COLO668 (cell line): Measurements from ENCODE around the gene TNFRSF4.
A peak's percentile ranks its signal among the peaks of the same experiment; 100 is the strongest.

ENCODE experiments used
- DNase-seq: peaks from one replicate; lab custom pipeline; 2025; ENCODE audit not compliant: unreplicated experiment; lab: John Stamatoyannopoulos, UW

TNFRSF4 gene

DNA sequence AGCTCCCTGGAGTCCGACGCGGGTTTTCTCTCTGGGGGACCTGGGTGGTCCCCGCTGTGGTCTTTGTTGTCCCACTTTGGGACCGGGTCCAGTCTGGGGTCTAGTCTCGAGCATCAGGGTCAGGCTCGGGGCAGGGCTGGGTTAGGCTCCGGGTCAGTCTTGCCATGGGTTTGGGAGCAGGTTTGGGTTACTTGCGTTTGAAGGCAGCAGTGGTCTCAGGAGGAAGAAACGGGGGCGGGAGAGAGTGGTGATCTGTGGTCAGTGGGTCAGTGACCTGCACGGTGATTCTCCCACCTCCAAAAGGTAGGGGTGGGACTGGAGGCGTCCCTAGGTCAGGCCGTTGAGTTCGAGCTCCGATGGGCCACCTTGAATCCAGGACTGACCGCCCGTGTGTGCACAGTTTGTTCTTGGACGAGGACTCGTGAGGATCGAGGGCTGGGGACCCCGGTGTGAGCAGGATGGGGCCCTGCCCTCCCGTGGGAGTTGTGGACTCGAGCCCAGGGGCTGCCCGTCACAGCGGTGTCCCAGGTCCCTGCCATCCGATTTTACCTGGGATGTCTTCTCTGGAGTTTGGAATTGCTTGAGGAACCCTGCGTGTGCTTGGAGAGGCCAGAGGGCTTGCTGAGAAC lies 20.3 kb upstream of the TNFRSF4 start:
- DNase-seq = no peak

DNA sequence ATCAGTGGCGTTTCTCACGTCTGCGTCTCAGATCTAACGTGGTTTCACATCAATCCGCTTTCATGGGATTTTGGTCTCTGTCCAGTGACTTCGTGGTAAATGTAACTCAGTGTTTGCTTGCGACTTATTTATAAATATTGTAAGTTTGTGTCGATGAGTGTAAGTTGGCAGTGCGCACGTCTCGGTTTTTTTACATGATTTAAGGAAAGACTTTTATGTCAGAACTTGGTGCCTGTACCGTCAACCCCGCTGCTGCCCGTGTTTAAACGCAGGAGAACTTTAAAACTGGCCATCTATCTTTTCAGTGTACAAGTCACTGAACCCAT lies 19.6 kb upstream of the TNFRSF4 start:
- no peak for DNase-seq

GRCh38 chr1:1232796-1233566 lies 19.0 kb upstream of the TNFRSF4 start:
- peak; percentile 72 for DNase-seq

DNA sequence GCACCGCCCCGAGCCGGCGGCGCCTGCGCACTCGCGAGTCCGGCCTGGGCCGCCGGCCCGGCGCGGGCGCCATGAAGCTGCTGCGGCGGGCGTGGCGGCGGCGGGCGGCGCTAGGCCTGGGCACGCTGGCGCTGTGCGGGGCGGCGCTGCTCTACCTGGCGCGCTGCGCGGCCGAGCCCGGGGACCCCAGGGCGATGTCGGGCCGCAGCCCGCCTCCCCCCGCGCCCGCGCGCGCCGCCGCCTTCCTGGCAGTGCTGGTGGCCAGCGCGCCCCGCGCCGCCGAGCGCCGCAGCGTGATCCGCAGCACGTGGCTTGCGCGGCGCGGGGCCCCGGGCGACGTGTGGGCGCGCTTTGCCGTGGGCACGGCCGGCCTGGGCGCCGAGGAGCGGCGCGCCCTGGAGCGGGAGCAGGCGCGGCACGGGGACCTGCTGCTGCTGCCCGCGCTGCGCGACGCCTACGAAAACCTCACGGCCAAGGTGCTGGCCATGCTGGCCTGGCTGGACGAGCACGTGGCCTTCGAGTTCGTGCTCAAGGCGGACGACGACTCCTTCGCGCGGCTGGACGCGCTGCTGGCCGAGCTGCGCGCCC lies 18.3 kb upstream of the TNFRSF4 start, which contains the start of gene B3GALT6:
TSS of gene B3GALT6 (plus strand) at position 30 of the 588 bp plus-strand sequence. CDS start at position 72, 42 bp downstream.
- DNase-seq = peak; percentile 92

DNA sequence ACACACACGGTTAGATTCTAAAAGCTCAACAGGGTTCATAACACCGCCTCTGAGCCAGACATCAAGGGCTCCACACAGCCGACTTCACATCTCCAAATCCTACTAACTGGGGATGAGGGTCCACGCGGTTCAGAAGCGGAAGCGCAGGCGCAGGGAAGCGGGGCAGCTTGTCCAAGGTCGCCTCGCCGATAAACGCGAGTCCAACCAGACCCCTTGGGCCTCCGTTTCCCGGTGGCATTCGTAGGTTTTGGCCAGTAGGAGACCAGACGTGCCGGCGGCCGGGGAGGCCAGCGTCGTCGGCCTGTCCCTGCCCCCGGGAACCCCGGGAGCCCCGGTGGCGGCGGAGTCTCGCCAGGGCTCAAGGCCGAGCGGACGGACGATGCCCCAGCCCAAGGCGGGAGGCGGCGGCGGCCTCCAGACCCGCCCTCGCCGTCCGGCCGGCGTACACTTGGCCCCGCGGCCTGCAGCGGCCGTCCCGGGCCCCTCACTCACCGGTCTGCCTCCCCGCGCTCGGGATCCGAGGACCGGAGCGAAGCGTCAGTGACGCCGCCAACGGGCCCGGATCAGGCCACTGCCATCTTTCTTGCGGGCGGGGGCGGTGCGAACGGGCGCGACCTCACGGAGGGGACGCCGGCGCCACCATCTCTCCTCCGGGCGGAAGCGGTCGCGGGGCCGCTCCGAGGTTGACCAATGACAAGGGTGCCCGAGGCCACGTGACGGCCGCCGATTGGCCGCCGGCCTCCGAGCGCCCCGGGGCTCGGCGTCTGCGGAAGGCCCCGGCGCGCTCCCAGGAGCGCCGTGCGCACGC lies 17.7 kb upstream of the TNFRSF4 start, which contains the start of gene SDF4:
TSS of gene SDF4 (minus strand) at position 602 of the 808 bp plus-strand sequence. CDS start 3,229 bp downstream, outside the sequence.
- DNase-seq = peak; percentile 100

DNA sequence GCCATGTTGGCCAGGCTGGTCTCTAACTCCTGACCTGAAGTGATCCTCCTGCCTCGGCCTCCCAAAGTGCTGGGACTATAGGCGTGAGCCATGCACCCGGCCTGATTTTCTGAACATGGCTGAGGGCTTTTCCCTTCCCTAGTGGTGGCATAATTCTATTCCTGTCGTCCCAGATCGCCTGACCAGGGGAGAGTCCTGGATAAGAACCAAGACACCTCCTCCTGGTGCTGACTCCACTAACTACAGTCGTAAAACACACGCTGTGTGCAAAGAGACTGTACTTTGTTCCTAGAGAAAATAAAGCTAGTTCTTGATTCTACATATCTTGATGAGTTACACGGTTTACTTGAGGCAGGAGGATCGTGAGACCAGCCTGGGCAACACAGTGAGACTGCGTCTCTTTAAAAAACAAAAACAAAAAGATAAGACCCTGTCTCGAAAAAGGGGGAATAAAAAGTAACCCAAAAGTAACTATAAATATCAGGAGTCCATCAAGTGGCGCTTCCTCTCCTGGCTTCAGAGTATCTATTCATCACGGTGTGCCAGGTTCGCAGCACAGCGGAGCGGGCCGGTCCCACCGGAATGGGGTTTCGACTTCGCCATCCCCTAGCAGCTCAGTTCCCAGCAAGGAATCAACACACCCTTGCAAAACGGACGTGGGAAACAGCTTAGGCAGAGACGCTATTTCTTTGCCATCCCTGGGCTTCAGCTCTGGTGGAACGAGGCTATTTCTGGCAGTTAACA lies 16.9 kb upstream of the TNFRSF4 start:
- DNase-seq = no peak

- no peak for DNase-seq
Observed at GRCh38 chr1:1229770-1230169, 15.8 kb upstream of the TNFRSF4 start.

DNA sequence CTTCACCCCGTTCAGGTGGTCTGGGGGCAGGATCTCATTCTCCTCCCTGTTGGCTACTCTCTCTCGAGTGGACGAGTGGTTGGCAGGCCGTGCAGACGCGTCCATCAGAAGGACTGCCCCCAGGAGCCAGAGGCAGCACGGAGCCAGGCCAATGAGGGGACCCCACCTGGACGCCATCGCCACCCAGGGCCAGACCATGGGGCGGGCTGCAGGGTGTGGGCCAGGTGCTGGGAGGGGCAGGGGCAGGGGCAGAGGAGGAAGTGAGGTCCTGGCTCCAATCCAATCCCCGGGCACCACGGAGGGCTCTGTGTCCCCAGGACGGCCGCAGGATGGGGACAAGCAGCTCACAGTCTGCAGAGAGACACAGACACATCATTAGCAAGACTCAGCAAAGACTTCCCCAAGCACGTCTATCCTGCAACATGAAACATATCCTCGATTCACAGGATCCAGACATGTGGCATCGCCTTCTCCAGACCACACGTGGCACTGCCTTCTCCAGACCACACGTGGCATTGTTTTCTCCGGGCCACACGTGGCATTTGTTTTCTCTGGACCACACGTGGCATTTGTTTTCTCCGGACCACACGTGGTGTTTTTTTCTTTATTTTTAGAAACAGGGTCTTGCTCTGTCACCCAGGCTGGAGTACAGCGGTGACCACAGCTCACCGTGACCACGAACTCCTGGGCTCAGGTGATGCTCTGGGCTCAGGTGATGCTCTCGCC lies 14.8 kb upstream of the TNFRSF4 start:
- DNase-seq = no peak

DNA sequence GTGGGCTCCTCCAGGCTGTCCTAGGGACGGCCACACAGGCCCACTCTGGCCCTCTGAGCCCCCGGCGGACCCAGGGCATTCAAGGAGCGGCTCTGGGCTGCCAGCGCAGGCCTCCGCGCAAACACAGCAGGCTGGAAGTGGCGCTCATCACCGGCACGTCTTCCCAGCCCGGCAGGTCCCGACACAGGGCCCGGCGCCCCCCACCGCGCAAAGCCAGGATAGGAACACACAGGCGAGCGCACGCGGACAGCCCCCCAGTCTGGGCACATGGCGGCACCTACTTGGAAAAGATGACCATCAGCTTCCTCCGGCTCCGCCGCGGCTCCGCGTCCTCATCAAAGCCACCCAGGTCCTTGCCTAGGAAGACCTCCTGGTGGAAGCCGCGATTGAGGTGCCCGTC lies 14.2 kb upstream of the TNFRSF4 start:
- no peak for DNase-seq

DNA sequence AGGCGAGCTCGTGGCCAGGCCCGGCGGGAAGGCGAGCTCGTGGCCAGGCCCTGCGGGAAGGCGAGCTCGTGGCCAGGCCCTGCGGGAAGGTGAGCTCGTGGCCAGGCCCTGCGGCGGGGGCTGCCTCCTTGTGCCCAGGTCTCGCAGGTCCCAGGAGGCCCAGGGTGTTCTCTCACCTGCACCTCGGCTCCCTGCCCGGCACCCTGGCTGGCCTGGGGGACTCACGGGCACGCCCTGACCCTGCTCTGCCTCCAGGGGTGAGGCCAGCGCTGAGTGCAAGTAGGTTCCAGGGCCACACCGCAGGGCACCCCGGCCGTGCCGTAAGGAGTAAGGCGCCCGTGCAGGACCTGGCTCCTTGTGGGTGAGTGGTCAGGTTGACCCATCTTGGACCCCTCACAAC lies 13.4 kb upstream of the TNFRSF4 start:
- DNase-seq = no peak

DNA sequence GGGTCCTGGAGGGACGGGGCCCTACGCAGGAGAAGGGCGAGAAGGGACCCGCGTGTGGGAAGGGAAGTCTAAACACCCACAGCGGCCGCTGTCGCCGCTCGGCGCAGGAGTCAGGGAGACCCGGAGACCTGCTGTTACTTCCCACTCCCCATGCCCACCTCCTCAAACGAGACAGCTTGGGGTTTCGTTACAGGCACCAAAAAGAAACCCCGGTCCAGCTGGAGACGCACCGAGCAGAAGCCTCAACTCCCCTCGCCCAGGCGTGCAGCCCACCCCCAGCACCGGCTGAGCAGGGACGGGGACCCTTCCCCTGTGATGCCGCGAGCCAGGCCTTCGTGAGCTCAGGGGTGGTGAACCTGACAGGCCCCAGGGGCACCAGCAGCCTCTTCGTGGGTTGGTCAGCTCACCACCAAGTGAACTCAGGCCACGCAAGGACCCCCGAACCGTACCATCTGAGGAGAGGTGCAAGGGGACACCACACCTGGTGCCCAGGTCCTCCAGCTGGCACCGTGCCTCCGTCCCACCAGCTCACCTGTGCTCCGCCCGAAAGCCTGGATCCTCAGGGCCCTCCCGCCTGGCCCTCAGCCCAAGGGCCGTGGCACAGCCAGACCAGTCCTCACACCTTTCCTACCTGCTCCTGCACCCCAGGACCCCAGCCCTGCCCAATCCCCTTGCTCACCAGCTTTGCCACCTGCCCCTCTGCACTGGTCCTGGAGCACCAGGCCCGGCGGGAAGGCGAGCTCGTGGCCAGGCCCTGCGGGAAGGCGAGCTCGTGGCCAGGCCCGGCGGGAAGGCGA lies 12.8 kb upstream of the TNFRSF4 start:
- no peak for DNase-seq

- DNase-seq = no peak
Observed at GRCh38 chr1:1225913-1226312, 12.0 kb upstream of the TNFRSF4 start.

GRCh38 chr1:1225238-1225845 lies 11.4 kb upstream of the TNFRSF4 start:
- DNase-seq = no peak

DNA sequence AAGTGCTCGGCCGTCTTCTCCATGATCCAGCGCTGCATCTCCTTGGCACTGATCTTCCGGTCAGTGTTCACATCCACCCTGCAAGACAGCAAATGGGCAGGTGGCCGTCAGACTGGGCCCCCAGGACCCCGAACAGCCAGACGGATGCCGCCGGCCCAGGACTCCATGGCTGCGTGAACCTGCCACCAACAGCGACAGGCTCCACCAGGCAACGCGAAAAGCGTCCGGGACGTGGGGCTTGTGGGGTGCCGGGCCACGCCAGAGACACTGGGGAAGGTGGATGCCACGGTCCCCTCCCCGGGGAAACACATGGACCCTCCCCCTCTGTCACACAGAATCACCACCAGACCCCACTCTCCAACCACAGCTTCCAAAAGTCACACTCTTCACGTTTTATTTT lies 9.9 kb upstream of the TNFRSF4 start:
- no peak for DNase-seq

DNA sequence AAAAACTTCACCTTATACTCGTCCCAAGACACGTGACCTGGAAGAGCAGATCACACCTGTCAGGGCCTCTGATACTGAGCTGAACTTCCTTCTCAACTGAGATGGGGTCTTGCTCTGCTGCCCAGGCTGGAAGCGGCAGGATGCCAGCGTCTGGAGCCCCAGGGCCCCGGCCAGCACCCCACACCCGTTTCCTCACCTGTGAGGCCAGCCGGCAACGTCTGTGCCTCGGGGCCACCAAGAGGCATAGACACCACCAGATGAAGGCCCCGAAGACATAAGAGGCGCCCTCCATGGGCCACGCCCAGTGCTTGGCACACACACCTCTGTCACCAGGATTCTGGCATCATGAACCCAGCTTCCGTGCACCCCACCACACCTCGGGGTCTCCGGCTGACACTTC lies 9.4 kb upstream of the TNFRSF4 start:
- DNase-seq = no peak

GRCh38 chr1:1222575-1223225 lies 8.7 kb upstream of the TNFRSF4 start:
- DNase-seq = no peak

GRCh38 chr1:1221887-1222574 lies 8.1 kb upstream of the TNFRSF4 start:
- DNase-seq = no peak

DNA sequence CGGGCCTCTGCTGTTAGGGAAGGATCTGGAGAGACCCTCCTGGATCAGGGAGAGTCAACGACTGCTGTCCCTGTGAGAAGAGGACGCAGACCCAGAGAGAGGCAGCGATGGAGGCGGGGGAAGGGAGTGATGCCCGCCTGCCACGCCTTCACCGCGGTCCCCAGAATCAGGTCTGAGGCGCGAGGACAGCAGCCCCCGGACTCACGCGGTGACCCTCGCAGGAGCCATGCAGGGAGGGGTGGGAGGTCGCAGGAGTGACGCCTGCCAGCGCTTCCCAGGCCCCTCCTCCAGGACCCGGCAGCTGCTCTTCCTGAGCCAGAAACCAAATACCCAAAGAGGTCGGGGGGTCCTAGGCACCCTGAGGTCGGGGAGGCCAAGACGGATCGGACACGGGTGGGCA lies 6.2 kb upstream of the TNFRSF4 start:
- no peak for DNase-seq
